ENCODE data around the gene NOX3. TPM values are rescaled to one million over a fixed set of nuclear protein-coding genes. Genes with fewer than 3 reads are reported as not detected.

Gene NOX3
- total RNA-seq, 6 donors from 2014 or later = not detected

GRCh38 chr6:155498370-155498769, 42.7 kb upstream of the NOX3 start:
- DNase-seq (no peak), ATAC-seq (ENCODE audit: low FRiP score in 2 of 2) (no peak)
- WGBS, 2 donors = 93 to 96% methylated on average over 2 of the region's 2 CpGs
- Histone ChIP-seq H3K27ac (no peak overlapping the region), H3K4me3 (no peak overlapping the region), H3K4me1 (peaks cover 7 to 20% (median 10%) of the 10 kb centered on the region in 4 donors), H3K9me3 (no peaks in the 10 kb centered on the region), H3K36me3 (no peaks in the 10 kb centered on the region), H3K27me3 (no peaks in the 10 kb centered on the region)
- no peak for TF ChIP-seq POLR2AphosphoS5 (IDR thresholded peaks at IDR 0.05)
- no peak for TF ChIP-seq POLR2A (IDR thresholded peaks at IDR 0.05)
- TF ChIP-seq, protein P1, sequence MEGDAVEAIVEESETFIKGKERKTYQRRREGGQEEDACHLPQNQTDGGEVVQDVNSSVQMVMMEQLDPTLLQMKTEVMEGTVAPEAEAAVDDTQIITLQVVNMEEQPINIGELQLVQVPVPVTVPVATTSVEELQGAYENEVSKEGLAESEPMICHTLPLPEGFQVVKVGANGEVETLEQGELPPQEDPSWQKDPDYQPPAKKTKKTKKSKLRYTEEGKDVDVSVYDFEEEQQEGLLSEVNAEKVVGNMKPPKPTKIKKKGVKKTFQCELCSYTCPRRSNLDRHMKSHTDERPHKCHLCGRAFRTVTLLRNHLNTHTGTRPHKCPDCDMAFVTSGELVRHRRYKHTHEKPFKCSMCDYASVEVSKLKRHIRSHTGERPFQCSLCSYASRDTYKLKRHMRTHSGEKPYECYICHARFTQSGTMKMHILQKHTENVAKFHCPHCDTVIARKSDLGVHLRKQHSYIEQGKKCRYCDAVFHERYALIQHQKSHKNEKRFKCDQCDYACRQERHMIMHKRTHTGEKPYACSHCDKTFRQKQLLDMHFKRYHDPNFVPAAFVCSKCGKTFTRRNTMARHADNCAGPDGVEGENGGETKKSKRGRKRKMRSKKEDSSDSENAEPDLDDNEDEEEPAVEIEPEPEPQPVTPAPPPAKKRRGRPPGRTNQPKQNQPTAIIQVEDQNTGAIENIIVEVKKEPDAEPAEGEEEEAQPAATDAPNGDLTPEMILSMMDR (IDR thresholded peaks at IDR 0.05) = no peak
- TF ChIP-seq EP300 (IDR thresholded peaks at IDR 0.05) = no peak

GRCh38 chr6:155497273-155497672, 41.6 kb upstream of the NOX3 start:
- no peak for DNase-seq
- peaks cover 11 to 23% (median 12%) of the 10 kb centered on the region in 4 donors for H3K4me1 ChIP-seq
- no peak overlapping the region for H3K27ac ChIP-seq
- H3K4me3 ChIP-seq = no peak overlapping the region
- H3K36me3 ChIP-seq = no peaks in the 10 kb centered on the region
- WGBS, 2 donors = 83 to 89% methylated on average over 3 of the region's 3 CpGs
- no peaks in the 10 kb centered on the region for H3K9me3 ChIP-seq
- no peak for ATAC-seq (ENCODE audit: low FRiP score in 2 of 2)
- TF ChIP-seq, protein P1 (IDR thresholded peaks at IDR 0.05) = no peak
- TF ChIP-seq POLR2A (IDR thresholded peaks at IDR 0.05) (no peak), EP300 (IDR thresholded peaks at IDR 0.05) (no peak), POLR2AphosphoS5 (IDR thresholded peaks at IDR 0.05) (no peak)
- no peaks in the 10 kb centered on the region for H3K27me3 ChIP-seq

- Histone ChIP-seq H3K4me1 (peaks cover 11 to 23% (median 12%) of the 10 kb centered on the region in 4 donors), H3K27ac (peak overlapping the region; percentile 48 to 80 (median 60)), H3K27me3 (no peaks in the 10 kb centered on the region), H3K9me3 (no peaks in the 10 kb centered on the region), H3K4me3 (no peak overlapping the region), H3K36me3 (no peaks in the 10 kb centered on the region)
- 67 to 79% methylated on average over 11 of the region's 11 CpGs for WGBS, 2 donors
- DNase-seq (no peak), ATAC-seq (ENCODE audit: low FRiP score in 2 of 2) (peak; percentile 51 to 76)
- TF ChIP-seq POLR2AphosphoS5 (IDR thresholded peaks at IDR 0.05) = no peak
- TF ChIP-seq, protein P1 (IDR thresholded peaks at IDR 0.05) = peak in 2 of 6 experiments; percentile 16 to 24
Observed at GRCh38 chr6:155495011-155495768, 39.6 kb upstream of the NOX3 start.

DNA sequence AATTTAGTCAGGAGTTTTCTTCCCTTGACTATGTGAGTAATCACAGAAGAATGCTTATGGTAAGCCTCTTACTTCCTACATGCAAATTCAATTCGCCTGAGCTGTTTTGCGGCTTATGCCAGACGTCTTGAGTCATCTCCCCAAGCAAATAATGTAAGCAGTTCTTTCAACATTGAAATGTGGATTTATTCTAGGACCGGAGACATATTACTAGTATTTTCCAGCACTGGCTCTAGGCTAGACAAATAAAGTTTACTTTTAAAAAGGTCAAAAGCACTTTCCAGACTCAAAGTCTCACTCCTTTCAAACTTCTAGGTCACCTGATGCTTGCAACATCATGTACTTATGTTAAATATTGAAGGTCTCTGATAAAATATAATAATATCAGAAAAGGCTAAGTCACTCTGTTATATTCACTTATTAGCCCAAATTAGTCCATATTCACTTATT, 38.1 kb upstream of the NOX3 start:
- TF ChIP-seq EP300 (IDR thresholded peaks at IDR 0.05) (peak in 2 of 4 donors; percentile 30 to 74), POLR2AphosphoS5 (IDR thresholded peaks at IDR 0.05) (no peak)
- TF ChIP-seq, protein P1 (IDR thresholded peaks at IDR 0.05) = no peak
- ATAC-seq (ENCODE audit: low FRiP score in 2 of 2) = peak; percentile 88 to 93
- peak overlapping the region; percentile 46 to 68 (median 55) for H3K27ac ChIP-seq
- WGBS, 2 donors = 33% methylated on average over 4 of the region's 4 CpGs
- H3K36me3 ChIP-seq = no peaks in the 10 kb centered on the region
- peaks cover 11 to 23% (median 12%) of the 10 kb centered on the region in 4 donors for H3K4me1 ChIP-seq
- no peak overlapping the region for H3K4me3 ChIP-seq
- no peaks in the 10 kb centered on the region for H3K9me3 ChIP-seq
- no peaks in the 10 kb centered on the region for H3K27me3 ChIP-seq
- DNase-seq = peak in 1 of 2 donors; percentile 69

Data from upper lobe of left lung (tissue), 6 donors.